Stimulated activated CD8-positive, alpha-beta memory T cell treated with anti-CD3 and anti-CD28 coated beads, Interleukin-7, amount 100 ng/mL, for 1 hour (primary cell): Measurements from ENCODE around the gene CDH15.

Experiments used
- DNase-seq, 2 donors: peaks; one replicate each; pipeline ENCODE4 v3.0.0-alpha.2; 2020; ENCODE audit warnings: low read depth in 2 of 2

CDH15 gene

GRCh38 chr16:89140981-89141883 is 30.3 kb upstream of the CDH15 start:
- no peak for DNase-seq

- DNase-seq = no peak
Observed at GRCh38 chr16:89141884-89142267, 29.7 kb upstream of the CDH15 start.

- DNase-seq = no peak
Observed at GRCh38 chr16:89142474-89143195, 28.9 kb upstream of the CDH15 start.

GRCh38 chr16:89143201-89143741 is 28.3 kb upstream of the CDH15 start:
- DNase-seq = no peak

- DNase-seq = no peak
Observed at GRCh38 chr16:89143911-89144675, 27.5 kb upstream of the CDH15 start.

GRCh38 chr16:89144681-89145080 is 26.9 kb upstream of the CDH15 start:
- no peak for DNase-seq

GRCh38 chr16:89145406-89146161 is 26.0 kb upstream of the CDH15 start:
- DNase-seq = no peak

GRCh38 chr16:89146211-89147005 is 25.1 kb upstream of the CDH15 start:
- DNase-seq = no peak

GRCh38 chr16:89147085-89147817 is 24.3 kb upstream of the CDH15 start:
- no peak for DNase-seq

- DNase-seq = no peak
Observed at GRCh38 chr16:89149386-89149785, 22.2 kb upstream of the CDH15 start.

GRCh38 chr16:89150090-89150835 is 21.3 kb upstream of the CDH15 start:
- DNase-seq = no peak

GRCh38 chr16:89150981-89151380 is 20.6 kb upstream of the CDH15 start:
- no peak for DNase-seq

- DNase-seq = no peak
Observed at GRCh38 chr16:89152831-89153700, 18.5 kb upstream of the CDH15 start.

- no peak for DNase-seq
Observed at GRCh38 chr16:89153848-89154271, 17.7 kb upstream of the CDH15 start.

GRCh38 chr16:89154390-89155183 is 17.0 kb upstream of the CDH15 start:
- no peak for DNase-seq

GRCh38 chr16:89155184-89155679 is 16.3 kb upstream of the CDH15 start:
- DNase-seq = no peak
